Iris pigment epithelial cell (primary cell): ENCODE results near the gene PARVG.

Source experiments
- DNase-seq: peaks from one replicate; pipeline ENCODE4 v3.0.0-alpha.2; 2011; ENCODE audit warnings: low read depth

PARVG gene

DNA sequence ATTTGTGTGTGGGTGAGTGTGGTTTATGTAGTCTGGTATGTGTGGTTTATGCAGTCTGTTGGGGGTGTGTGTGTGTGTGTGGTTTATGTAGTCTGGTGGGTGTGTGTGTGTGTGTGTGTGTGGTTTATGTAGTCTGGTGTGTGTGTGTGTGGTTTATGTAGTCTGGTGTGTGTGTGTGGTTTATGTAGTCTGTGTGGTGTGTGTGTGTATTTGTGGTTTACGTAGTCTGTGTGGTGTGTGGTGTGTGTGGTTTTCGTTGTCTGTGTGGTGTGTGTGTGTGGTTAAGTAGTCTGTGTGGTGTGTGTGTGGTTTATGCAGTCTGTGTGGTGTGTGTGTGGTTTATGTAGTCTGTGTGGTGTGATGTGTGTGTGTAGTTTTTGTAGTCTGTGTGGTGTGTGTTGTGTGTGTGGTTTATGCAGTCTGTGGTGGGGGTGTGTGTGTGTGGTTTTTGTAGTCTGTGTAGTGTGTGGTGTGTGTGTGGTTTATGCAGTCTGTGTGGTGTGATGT, 26.2 kb upstream of the PARVG start:
- DNase-seq = peak; percentile 64

DNA sequence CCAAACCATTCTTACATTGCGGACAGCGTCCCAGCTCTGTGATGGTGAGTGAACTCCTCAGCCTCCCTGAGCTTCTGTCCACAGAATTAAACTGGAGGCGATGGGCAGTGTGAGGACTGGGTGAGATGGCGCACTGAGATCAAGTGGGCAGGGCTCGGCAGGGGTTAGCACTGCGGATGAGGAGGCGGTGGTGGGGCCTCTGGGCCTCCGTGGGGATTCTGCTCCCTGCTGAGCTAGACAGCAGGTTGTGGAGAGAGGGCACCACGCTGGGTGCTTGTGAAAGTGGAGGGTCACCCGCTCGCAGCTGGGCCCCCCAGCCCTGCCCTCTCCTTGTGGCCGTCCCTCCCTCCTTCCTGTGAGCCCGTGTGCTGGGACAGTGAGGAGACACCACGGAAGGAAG, 25.6 kb upstream of the PARVG start:
- DNase-seq = no peak

DNA sequence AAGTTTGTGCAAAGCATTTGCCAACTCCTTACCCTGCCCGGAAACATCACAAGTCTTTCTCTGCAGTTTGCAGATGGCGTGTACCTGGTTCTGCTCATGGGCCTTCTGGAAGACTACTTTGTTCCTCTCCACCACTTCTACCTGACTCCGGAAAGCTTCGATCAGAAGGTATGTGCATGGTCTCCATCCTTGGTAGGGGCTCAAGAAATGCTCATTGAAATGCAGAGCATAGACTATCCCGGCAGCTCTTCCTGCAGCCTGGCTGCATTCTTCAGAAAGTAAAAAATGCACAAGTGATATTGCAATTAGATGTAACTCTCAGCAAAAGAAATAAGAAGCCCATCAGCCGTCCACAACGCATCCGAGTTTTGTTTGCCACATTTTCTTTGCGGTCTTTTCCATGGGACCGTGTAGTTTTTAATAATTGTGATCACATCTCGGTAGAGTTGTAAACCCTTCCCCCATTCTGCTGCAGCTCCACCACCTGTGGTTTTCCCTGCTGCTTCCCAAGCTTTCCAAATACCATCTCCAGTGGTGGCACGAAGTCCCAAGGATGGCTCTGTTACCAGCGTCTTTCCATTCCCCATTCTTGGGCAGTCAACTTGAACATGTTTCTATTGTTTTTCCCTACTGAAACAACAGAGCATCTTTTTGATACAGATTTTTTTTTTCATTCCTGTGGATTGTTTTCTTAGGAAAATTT, 22.7 kb upstream of the PARVG start:
- DNase-seq = no peak

DNA sequence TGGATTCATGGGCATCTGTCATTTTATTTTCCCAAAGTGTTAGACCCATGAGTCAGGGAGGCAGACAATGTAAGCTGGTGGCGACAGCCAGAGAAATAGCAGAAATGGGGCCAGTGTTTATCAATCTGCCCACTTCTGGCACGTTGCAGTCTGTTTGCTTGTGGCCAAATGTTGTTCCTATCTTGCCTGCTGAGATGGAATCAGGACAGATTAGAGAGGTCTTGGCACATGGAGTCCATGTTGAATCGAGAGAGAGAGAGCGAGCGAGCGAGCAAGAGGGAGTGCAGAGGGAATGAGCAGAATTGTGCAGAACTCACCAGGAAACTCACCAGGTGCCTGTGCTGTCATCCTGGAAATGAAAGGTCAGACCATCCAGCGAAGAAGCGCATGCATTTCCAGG, 21.9 kb upstream of the PARVG start:
- no peak for DNase-seq

DNA sequence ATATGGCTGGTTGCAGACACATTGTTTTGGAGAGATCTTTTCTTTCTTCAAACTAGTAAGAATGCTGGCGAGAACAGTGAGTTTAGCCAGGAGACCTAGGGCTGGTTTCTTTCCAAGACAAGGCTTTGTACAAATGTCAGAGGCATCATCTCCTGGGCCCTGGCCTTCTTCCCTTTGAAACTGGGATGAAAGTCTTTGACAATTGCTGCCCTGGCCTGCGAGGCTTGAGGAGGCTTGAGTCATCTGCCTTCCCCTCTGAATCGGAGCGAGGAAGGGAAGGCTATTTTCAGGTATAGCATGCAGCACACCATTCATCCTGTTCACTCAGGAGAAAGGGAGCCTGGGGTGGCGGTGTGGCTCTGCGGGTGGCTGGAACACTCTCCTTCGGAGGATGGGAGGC, 21.5 kb upstream of the PARVG start:
- no peak for DNase-seq

DNA sequence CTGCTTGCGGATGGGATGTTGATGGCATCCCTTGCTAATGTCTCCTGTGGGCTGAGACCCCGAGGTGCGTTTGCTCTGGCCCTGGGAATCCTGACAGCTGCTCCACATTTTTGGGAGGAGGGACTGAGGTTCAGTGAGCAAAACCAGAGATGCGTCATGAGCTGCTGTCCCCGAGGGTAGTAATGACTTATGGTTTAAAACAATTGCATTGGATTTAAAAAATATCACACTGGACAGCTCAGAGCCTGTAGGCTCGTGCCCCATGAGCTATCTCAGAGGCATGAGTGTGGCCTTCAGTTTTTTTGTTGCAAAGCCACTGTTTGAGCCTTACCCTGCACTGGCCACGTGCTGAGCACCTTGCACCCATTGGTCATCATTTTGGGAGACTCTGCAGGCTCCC, 20.9 kb upstream of the PARVG start:
- no peak for DNase-seq

DNA sequence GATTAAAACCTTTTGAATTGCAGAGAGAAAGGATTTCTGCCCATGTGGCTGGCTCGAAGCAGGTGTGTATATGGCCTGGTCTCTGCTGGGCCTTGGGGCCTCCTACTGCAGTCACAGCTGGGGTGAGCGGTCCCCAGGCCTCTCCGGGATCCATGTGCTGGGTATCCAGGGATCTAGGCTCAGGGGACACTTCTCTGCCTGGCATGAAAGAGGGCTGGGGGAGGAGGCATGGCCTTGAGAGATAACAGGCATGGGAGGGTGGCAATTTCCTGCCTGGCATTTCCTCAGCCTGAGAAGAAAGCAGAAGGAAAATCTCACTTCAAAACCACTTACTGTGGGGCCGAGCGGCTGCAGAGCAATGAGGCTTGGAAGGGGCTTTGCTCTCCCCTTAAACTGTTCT, 20.3 kb upstream of the PARVG start:
- DNase-seq = no peak

DNA sequence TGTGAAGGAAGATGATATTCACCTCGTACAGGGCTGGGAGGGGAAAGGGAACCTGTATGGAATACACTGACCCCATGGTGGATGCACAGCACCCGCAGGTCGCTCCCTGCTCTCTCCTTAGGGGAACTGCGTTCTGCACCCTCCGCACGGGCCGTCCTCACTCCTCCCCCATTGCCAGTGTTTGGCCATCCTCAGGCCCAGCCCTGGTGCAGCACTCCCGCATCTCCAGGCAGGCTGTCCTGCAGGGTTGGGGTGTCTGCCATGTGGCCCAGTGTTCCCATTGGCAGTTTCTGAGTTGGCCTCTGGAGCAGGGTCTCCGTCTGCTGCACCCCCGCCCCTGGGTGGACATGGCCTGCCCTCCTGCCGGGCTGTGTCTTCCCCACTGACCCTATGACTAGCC, 19.1 kb upstream of the PARVG start:
- no peak for DNase-seq

DNA sequence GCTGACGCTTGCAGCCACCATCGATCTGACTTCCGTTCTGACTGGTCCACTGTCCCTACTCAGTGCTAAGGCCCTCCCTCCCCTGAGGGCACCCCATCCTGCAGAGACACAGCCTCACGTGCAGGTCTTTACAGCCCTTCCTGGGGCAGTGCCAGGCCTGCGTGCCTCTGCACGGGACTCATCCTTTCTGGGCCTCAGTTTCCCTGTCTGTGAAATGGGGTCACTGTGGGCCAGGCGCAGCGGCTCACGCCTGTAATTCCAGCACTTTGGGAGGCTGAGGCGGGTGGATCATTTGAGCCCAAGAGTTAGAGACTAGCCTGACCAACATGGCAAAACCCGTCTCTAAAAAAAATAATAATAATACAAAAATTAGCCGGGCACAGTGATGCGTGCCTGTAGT, 17.8 kb upstream of the PARVG start:
- no peak for DNase-seq

DNA sequence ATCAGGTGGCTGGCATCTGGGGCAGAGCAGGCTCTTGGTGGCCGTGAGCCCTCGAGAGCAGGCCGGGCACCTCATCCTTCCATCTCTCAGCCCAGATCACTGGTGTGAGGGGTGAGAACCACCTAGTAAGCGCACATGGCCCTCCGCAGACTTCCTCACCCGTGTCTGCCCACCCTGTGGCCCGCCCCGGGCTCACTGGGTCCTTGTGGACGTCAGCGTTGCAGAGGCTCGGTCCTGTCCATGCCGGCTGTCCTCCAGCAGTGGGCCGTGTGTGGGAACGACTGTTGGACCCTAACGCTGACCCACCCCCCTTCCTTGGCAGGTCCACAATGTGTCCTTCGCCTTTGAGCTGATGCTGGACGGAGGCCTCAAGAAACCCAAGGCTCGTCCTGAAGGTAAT, 17.2 kb upstream of the PARVG start:
- DNase-seq = no peak

DNA sequence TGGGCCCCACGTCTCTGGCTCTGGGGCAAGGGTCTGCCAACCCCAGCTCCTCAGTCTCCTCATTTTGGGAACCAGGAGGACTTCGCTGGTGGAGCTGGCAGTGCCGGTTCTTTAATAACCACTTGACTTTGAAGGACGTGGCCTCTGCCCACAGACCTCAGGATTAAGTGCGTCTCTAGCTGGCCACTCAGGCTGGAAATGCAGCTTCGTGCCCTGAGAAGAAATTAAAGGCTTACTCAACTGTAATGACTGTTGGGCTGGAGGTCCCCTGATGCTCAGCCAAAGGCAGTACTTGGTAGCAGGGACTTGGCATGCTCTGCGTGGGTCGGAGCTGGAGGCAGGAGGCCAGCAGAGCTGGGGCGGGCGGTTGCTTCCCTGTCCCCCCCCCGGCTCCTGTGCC, 16.7 kb upstream of the PARVG start:
- no peak for DNase-seq

DNA sequence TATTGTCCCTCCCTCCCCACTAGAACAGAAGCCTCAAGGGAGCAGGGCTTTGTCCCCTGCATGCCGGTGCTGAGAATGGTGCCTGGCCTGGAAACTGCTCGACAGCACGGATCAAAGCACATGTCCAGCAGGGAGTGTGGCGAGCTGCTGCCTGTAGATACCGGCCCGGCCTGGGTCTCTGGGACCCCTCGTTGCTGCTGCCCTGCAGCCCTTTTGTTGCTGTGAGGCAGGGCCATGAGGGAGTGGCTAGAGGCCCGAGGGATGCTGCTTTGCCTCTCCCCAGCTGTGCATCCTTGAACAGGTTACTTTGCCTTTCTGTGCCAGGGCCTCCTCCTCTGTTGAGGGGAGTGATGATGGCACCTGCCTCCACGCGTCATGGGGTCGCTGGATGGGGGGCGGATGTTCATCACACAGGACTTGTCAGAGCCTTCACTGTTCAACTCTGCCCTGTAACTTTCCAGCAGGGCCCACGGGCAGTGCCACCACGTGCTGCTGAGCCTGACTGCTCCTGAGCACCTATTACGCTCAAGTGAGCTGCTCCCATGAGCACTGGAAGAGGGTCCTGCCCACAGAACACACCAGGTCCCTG, 15.3 kb upstream of the PARVG start:
- DNase-seq = no peak

DNA sequence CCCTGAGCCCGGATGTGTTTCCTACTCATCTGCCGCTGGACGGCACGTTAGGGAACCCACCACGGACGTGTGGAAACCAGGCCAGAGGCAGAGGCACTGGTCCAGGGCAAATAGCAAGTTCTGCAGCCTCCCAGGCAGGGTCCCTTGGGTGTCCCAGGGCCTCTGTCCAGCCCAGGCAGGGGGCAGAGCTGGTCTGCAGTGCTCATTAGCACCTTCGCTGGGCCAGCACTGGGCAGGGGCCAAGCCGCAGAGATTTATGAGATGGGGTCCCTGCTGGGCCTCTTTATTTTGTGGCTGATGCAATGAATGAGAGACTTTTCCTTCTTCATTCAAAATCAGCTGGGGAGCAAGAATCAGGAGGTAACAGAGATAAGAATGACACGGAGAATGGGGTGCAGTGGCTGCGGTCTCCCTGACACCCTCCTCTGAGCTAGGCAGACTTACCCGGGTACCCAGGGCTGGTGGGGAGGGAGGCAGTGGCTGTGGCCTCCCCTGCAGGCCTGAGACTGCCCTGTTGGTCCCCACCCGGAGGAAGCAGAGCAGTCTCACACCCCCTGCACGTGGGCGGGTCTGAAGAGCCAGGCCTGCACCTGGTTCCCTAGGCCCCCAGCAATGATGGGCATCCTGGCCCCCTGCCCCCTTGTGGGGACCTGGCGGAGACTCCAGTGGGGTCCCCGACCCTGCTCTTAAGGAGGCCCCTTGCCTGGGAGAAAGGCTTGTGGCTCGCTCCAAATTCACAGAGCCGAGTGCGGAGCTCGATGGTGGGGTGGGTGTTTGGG, 14.0 kb upstream of the PARVG start:
- no peak for DNase-seq

DNA sequence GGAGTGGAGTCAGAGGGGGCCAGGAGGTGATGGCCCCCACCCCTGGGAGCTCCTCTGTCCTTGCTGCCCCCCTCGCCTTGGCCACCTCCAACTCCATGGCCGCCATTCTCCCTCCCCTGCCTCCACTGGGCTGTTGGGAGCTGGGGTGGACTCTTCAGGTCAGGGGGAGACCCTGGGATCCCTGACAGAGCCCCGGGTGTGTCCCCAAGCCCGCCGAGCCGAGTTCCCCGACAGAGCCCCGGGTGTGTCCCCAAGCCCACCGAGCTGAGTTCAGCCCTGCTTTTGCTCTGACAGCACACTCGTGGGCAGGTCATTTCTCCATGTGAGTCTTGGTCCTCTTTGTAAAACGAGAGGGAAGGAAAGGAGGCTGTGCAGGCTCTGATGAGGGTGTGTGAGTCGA, 13.2 kb upstream of the PARVG start:
- DNase-seq = no peak

DNA sequence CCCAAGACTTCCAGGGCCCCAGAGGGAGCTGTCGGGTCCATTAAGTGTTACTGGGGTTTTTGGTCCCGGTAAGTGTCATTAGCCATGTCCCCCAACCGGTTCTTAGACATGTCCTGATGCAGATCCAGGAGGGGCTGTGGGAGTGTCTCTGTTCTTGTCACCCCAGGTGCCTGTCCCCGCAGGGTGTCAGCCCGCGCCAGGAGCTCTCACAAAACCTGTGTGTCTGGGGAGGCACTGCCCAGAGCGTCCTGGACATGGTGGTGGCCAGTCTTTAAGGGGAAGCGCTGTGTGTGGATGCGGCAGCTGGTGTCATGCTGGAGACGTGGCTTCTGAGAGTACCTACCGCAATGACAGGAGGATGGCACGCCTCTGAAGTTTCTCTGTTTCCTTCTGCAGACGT, 12.5 kb upstream of the PARVG start:
- DNase-seq = no peak

DNA sequence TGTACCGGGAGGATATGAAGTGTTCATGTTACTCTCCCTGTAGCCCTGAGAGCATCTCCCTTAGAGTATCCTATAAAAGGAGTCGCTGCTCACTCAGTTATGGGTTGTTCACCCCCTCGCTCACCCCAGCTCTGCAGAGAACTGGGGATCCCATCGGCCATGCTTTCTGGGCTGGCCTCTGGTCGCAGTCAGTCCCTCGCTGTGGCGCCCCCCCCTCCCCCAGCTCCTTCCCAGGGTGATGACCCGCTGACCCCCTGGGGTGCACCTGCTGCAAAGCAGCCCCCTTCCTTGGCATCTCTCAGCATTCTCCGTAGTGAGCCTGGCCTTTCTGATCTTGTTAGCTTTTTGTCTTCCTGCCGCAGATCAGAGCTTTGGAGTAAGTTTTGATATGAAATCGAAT, 10.3 kb upstream of the PARVG start:
- DNase-seq = no peak

DNA sequence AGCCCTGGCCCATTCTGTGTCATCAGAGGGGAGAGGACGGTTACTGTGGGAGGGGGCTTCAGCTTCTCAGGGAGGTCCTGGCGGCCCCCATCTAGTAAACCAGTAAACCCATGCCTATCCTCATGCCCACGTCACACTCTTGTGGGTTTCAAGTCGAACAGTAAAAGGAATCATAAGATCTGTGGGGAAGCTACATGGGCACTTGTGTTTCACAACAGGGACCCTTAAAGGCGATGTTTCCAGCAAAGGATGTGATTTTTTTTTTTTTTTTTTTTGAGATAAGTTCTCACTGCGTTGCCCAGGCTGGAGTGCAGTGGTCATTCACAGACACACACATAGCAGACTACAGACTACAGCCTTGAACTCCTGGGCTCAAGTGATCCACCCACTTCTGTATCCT, 9.2 kb upstream of the PARVG start:
- DNase-seq = no peak

DNA sequence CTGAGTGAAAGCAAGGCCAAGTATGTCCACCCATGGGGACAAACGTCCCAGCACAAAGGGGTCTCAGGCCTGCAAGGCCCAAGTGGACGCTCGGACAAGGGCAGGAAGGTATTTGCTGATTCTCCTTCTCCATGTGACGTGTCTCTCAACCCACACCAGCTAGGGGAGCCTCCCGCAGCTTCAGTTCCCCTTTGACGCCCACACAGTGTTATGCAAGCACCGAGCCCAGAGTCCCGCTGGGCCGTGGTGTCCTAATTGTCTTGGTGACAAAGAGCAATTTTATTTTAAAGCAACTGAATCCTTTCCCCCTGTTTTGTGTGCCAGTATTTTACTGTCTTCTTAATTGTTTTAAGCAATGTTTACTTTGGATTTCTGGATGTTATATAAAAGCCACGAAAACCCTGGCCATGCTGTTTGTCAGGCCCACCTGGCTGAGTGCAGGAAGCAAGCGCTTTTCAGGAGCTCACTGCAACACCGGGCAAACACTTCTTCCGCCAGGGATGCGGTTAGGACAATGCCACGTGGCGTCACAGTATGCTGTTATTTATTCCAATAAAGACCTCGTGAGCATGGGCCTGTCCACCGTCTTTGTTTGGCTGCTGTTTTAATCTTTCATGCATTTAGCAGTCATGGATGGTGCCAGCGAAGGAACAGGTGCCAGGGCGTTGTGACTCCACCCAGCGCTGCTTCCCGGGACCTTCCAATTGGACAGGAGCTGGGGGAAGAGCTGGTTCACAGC, 8.2 kb upstream of the PARVG start:
- DNase-seq = no peak

DNA sequence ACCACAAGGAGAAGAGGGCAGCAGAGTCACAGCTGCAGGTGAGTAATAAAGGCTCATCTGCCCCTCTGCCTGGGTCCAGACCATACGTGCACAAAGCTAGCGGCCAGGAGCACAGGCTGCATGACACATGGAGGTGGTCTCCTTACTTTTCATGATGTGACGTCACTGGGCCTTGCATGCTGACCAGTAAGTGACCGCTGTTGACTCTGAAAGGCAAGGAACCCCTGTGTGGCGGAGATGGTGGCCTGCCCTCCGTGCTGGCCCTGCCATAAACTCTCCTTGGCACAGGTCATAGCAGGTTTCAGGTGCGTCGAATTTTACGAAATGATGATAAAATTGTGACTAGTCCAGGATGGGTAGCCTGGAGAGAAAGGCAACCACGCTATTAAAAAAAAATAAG, 7.6 kb upstream of the PARVG start:
- no peak for DNase-seq

DNA sequence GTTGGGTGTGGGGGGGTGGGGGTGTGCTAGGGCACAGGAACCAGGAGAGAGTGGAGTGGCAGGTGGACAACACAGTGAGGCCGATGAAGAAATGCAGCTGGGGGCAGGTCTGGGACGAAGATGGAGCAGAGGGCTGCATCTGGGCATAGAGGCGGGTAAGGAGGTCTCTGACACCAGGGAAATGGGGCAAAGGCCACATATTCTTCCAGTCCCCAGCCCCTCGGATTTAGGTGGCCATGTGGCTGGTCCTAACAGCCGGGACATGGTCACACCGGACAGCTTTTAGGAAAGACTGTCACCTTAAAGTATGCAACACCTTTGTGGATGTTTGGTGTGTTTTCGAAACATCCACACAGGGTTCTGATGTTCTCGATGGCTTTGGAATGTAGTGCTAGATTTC, 5.0 kb upstream of the PARVG start:
- DNase-seq = no peak

DNA sequence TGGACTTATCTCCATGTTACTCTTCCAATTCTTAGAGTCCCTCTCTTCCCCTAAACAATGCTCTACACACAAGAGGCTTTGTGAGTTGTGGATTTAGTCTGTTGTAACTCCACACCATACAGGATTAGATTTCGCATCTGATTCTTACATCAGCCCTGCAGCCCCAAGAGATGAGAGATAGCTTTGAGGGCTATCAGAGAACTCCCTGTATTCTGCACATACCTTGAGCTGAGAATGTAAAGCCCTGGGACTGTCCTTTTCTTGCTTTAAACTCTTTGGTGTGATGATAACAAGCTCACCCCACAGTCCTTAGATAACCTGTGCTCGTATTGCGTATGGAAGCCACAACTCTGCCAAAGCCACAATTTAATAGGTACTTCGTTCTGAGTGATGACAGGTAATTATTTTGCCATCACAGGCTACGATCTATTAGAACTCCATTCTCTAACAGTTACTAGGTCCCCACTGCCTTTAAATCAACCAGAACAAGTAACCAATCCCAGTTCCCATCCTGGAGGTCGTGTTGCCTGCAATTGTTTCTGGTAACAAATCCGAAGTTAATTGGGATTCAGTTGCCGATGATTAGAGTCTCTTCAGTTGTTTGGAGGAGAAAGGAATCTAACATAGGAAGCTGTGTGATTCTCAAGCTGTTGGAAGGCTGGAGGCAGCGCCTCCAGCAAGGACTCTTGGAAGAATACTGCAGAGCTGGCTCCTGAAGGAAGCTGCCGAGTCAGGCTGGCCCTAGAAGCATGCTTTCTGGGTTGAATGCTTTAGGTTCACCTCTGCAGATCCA, 1.3 kb upstream of the PARVG start:
- DNase-seq = no peak
